T-helper 2 cell treated with Interferon-gamma antibody and Interleukin-4, amounts not matched to agents 100 ng/mL and 5 ng/mL, for 36 hours (primary cell): ENCODE data around the gene EME1. TPM values are rescaled to one million over a fixed set of nuclear protein-coding genes. Genes with fewer than 3 reads are reported as not detected.
"Not testable (repeated sequence)": the region's sequence is repeated elsewhere in the genome, so short reads cannot be mapped to it uniquely, and the experiment has no call there.

Experiments used
- intact Hi-C: fragments of 100-400 bp; cut with micrococcal nuclease; formaldehyde crosslinking; loops from one replicate; pipeline ENCODE4 v1.15.1; 2023
- total RNA-seq: library from RNA; stranded (reverse); gene quantifications from 2 replicates; pipeline ENCODE4 v1.2.3, GENCODE V29; 2022

EME1 gene, protein sequence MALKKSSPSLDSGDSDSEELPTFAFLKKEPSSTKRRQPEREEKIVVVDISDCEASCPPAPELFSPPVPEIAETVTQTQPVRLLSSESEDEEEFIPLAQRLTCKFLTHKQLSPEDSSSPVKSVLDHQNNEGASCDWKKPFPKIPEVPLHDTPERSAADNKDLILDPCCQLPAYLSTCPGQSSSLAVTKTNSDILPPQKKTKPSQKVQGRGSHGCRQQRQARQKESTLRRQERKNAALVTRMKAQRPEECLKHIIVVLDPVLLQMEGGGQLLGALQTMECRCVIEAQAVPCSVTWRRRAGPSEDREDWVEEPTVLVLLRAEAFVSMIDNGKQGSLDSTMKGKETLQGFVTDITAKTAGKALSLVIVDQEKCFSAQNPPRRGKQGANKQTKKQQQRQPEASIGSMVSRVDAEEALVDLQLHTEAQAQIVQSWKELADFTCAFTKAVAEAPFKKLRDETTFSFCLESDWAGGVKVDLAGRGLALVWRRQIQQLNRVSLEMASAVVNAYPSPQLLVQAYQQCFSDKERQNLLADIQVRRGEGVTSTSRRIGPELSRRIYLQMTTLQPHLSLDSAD
- 16.2 and 23.2 TPM in 2 replicates for total RNA-seq

DNA sequence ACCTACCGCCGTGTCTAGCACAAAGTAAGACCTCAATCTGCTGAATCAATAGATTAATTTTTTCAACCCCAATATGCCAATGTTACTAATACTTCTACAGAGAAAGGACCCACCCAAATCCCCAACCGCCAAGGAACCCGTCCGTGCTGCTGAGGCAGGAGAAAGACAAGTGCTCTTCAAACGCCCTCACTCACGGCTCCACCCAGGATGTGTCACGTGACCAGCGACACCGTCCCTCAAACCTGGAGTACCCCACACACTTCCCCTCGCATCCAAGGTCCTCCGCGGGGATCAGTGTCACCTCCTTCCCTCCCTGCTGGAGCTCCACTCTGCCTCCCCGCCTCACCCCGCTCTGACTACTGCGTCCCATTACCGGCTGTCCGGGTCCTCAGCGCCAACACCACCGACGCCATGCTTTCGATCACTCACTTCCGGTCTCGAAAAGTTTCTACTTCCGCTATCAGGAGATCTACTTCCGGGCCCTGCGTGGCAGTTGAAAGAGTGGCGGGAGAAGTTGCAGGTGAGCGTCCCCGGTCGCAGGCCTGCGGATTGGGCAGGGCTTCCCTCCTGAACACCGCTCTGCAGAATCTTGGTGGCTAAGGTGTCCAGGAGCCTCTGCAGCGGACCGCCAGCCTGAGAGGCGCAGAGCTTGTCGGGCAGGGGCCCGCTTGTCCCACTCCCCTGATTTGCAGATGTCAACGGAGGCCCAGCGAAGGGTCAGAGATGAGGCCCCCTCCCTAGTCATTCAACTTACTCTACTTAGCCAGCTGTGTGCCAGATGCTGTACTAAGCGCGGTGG is at the start of gene EME1, which contains the start of gene MRPL27:
TSS of gene EME1 (plus strand) at position 472 of the 799 bp plus-strand sequence. CDS start 1,980 bp downstream, outside the sequence.
TSS of gene MRPL27 (minus strand) at position 427 of the 799 bp plus-strand sequence. CDS start at position 413, 14 bp downstream.
- intact Hi-C loops, result loop anchor here (2.0 to 5.0 kb wide), 3 partner anchors 24 to 334 kb away; partner anchors contain the start of genes ANKRD40, LRRC59 and RSAD1

DNA sequence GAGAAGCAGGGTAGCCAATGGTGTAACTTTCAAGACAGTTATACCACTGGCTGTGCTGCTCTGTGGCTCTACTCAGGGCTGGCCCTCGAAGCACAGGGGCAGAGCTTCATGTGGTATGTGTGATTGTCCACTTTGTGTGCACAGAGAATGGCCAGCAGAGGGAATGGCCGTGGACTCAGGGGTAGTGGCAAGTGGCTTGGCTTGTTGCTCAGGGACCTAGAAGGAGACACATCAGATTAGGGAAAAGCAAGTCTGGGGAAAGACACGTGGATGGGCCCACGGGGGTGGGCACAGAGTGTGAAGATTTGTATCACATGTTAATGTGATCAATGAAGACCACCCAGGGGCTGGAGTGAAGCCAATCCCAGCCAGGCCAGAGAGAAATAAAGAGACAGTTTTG is 47.1 kb upstream of the EME1 start:
- intact Hi-C loops, result no loop called here

- intact Hi-C loops, result no loop called here
Measured at GRCh38 chr17:50326831-50327364, 46.1 kb upstream of the EME1 start.

- intact Hi-C loops, result no loop called here
Measured at GRCh38 chr17:50328363-50329325, 44.4 kb upstream of the EME1 start.

GRCh38 chr17:50329716-50330115 is 43.3 kb upstream of the EME1 start:
- intact Hi-C loops, result no loop called here

DNA sequence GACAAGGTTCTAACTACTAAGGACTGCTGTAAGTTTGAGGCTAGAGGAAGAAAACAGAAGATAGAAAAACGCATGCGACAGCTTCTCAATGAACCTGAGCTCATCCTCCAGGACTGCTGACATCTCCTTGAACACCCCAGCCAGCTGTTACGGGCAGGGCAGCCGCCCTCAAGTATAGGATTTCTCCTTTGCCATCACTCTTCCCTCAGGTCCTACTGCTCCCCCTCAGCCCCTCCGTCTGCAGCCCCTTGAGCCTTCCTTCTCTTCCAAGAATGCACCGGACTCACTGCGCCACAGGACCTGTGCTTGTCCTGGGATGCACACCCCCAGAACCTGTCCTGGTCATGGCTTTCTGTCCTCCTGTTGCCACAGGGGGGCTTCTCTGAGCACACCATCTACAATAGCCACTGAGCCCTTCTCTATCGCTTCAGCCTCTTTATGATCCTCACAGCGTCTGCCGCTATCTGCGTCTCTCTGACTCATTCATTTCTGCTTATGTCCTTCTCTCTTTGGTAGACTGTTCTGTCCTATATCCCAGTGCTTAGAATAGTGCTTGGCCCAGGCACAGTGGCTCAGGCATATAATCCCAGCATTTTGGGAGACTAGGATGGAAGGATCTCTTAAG is 42.8 kb upstream of the EME1 start:
- intact Hi-C loops, result no loop called here

DNA sequence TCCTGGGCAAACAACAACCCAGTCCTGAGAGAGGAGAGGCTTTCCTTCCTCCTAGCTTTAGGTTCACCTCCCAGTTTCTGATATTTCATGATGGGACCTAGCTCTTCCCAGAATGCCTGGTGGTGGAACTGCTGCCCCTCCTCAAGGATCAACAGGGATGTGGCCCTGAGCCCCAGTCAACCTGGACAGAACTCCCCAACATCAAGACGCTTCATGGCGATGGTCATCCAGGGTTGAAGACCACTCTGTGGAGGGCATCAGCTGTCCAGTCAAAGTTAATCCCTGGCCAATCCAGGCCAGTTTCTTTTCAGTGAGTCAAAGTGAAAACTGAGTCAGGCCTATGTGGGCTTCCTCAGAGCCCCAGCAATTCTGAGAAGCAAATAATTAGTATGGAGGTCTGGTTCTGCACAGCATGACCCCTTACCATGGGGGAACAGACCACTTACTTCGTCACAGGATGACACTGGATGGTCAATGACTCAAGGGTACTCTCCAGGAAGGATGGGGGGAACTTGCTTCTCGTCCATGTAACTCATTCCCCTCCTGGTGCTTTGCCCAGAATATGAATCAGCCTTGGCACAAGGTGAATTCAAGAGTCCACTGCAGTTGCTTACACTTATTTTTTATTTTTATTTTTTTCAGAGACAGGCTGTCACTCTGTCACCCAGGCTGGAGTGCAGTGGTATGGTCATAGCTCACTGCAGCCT is 41.8 kb upstream of the EME1 start:
- intact Hi-C loops, result no loop called here

DNA sequence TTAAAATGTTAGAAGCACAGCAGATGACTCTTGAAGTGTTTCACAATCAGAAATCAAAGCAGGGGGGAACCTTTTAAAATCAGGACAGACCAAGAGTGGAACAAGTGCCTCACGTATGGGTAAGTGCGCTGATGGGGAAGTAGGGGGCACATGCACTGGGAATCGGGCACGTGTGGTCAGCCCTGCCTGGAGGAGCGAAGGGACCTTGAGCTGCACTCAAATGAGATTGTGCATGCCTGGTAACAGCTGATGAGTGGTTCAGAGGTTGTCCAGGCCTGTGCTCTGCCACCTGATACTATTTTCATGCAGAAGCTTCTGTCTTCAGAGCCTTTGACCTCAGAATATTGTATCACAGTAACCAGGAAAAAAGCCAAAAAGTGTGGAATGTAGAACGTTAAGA is 40.8 kb upstream of the EME1 start:
- intact Hi-C loops, result no loop called here

- intact Hi-C loops, result not testable (repeated sequence)
Measured at GRCh38 chr17:50333291-50334057, 39.6 kb upstream of the EME1 start.

DNA sequence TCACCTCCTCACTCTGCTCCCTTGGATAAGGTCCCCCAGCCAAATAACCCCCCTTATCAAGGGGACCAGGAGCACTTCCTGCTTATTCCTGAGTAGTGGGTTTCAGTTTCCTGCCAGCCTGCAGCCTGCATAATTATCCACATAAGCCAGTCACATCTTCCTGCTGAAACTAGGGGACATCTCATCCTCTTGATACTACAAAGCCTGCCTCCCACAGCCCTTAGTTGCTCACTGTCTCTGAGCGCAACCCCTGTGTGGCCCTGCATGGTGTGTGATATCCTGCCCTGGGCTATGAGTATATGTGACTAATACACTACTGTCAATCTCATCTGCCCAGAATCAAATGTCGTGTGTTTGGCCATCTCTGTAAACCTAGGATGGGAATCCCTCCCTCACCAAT is 35.1 kb upstream of the EME1 start:
- intact Hi-C loops, result no loop called here

- intact Hi-C loops, result no loop called here
Measured at GRCh38 chr17:50338645-50339044, 34.4 kb upstream of the EME1 start.

DNA sequence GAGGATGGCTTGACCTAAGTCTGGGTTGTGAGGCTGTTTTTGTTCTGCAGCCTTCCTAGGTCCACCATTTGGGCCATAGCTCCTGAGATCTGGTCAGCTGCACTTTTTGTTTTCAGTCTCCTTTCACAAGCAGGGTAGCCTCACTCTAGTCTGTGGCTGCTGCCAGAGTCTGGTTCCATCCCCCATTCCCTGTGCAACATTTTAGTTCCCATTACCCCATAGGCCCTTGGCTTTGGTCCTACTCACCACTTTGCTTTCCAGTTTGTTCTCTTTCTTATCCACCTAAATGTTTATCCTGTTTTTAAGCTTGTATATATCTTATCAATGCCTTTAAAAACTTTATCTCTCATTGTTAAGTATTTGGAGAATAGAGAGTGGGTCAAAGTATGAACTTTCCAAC is 33.6 kb upstream of the EME1 start:
- intact Hi-C loops, result no loop called here

GRCh38 chr17:50344731-50345365 is 28.2 kb upstream of the EME1 start:
- intact Hi-C loops, result loop anchor here (5.0 kb wide), 1 partner anchor 143 kb away; the partner anchor contains the start of gene COL1A1

GRCh38 chr17:50345432-50346312 is 27.4 kb upstream of the EME1 start, which contains the start of gene XYLT2:
Gene XYLT2 (plus strand): TSS chr17:50346126. CDS start chr17:50346141, 15 bp downstream.
- intact Hi-C loops, result loop anchor here (5.0 kb wide), 1 partner anchor 143 kb away; the partner anchor contains the start of gene COL1A1

DNA sequence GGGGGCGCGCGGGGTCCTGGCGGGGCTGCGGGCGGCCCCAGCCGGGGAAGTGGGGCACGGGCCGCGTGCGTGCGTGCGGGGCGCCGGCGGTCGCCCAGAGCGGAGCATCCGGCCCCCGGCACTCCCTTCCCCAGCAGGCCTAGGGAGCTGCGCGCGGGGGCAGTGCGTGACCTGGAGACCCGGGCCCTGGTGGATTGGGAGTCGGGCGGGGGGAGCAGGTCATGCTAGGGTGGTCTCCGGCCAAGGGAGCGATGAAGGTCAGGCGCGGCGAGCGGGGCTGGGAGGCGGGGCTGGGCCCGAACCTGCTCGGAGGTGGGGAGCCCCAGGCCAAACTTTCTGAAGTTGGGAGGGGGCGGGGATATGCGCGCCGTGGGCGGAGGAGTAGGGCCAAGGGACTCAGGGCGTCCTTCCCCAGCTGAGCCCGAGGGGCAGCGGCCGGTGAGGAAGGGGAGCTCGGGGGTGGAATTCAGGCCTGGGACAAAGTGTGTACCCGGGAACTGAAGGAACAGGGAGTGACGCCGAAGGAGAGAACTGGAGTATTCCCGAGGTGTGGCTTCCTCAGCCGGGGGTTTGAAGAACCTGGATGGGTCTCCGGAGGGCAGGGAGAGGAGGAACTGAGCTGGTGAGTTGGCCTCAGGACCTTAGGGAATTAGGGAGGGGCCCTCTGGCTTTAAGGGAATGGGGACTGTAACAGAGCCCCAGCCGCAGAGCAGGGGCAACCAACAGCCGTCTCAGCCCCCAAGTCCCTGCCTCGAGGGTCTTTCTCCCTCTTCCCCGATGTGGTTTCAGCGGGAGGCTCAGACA is 26.5 kb upstream of the EME1 start:
- intact Hi-C loops, result loop anchor here (5.0 kb wide), 1 partner anchor 144 kb away; the partner anchor contains the start of gene COL1A1
